GM23338 (cell line): Measurements from ENCODE around the gene ACAT2. TPM values are rescaled to one million over a fixed set of nuclear protein-coding genes. Genes with fewer than 3 reads are reported as not detected.
"Not testable (repeated sequence)": the region's sequence is repeated elsewhere in the genome, so short reads cannot be mapped to it uniquely, and the experiment has no call there.

ENCODE experiments used
- ATAC-seq: fragments of 200-7000 bp; cut with Tn5 transposase; 3 replicates; pipeline ENCODE4 v1.9.1; 2020
- DNase-seq: peaks from one replicate; pipeline ENCODE4 v3.0.0-alpha.2; 2015; ENCODE audit warnings: low spot score
- H2AFZ ChIP-seq: fragments of 200-600 bp; sonication (generic); 2 replicates; pipeline ENCODE4 v1.8.0; 2016; ENCODE audit warnings: antibody characterized with exemption, mild to moderate bottlenecking, moderate library complexity
- H3F3A ChIP-seq: fragments of 200-600 bp; sonication (generic); replicated peaks from 2 replicates; pipeline ENCODE4 v1.8.0; 2017; ENCODE audit warnings: antibody characterized with exemption, mixed run types, low read depth
- H3K27ac ChIP-seq: fragments of 200-600 bp; sonication (generic); 2 replicates; pipeline ENCODE4 v1.6.1; 2016; ENCODE audit warnings: low read depth
- H3K27me3 ChIP-seq: fragments of 200-600 bp; sonication (generic); 2 replicates; pipeline ENCODE4 v1.8.0; 2016; ENCODE audit warnings: mild to moderate bottlenecking, mixed run types, moderate library complexity; ENCODE audit not compliant: insufficient read depth
- H3K36me3 ChIP-seq: fragments of 200-600 bp; sonication (generic); 2 replicates; pipeline ENCODE4 v1.8.0; 2016; ENCODE audit warnings: mild to moderate bottlenecking; ENCODE audit not compliant: insufficient read depth
- H3K4me1 ChIP-seq: fragments of 200-600 bp; sonication (generic); 2 replicates; pipeline ENCODE4 v1.8.0; 2016; ENCODE audit warnings: mild to moderate bottlenecking, moderate library complexity; ENCODE audit not compliant: insufficient read depth
- H3K4me2 ChIP-seq: fragments of 200-600 bp; sonication (generic); 2 replicates; pipeline ENCODE4 v1.7.1; 2017; ENCODE audit warnings: mixed run types
- H3K4me3 ChIP-seq: fragments of 200-600 bp; sonication (generic); 2 replicates; pipeline ENCODE4 v1.6.1; 2016; ENCODE audit warnings: mixed run types
- H3K79me2 ChIP-seq: fragments of 200-600 bp; sonication (generic); replicated peaks from 2 replicates; pipeline ENCODE4 v1.8.0; 2017; ENCODE audit warnings: mild to moderate bottlenecking; ENCODE audit not compliant: insufficient read depth
- H3K9me2 ChIP-seq: fragments of 200-600 bp; sonication (generic); 2 replicates; pipeline ENCODE4 v1.8.0; 2017; ENCODE audit not compliant: insufficient read depth
- H4K20me1 ChIP-seq: fragments of 200-600 bp; sonication (generic); replicated peaks from 2 replicates; pipeline ENCODE4 v1.8.0; 2017; ENCODE audit warnings: mild to moderate bottlenecking; ENCODE audit not compliant: insufficient read depth
- H3K27ac Mint-ChIP-seq: 2 replicates; pipeline ENCODE4 v1.8.0; 2020; ENCODE audit warnings: inconsistent platforms, mild to moderate bottlenecking, moderate library complexity, mixed read lengths
- H3K27me3 Mint-ChIP-seq: 3 replicates; pipeline ENCODE4 v1.8.0; 2022; ENCODE audit warnings: low read depth, mild to moderate bottlenecking, moderate library complexity, mixed read lengths, inconsistent platforms; ENCODE audit not compliant: insufficient read depth, poor library complexity
- H3K36me3 Mint-ChIP-seq: 3 replicates; pipeline ENCODE4 v1.8.0; 2021; ENCODE audit warnings: low read depth, mild to moderate bottlenecking, inconsistent platforms, moderate library complexity, mixed read lengths
- H3K4me1 Mint-ChIP-seq: 3 replicates; pipeline ENCODE4 v1.8.0; 2020; ENCODE audit warnings: mild to moderate bottlenecking, inconsistent platforms, mixed read lengths
- H3K4me3 Mint-ChIP-seq: 3 replicates; pipeline ENCODE4 v1.8.0; 2021; ENCODE audit warnings: moderate library complexity, mild to moderate bottlenecking, inconsistent platforms, mixed read lengths
- H3K9me3 Mint-ChIP-seq: 3 replicates; pipeline ENCODE4 v1.8.0; 2020; ENCODE audit warnings: moderate library complexity, mild to moderate bottlenecking, inconsistent platforms, mixed read lengths
- CREB1 ChIP-seq: fragments of 250-450 bp; sonication (Bioruptor Pico); IDR thresholded peaks from 2 replicates; pipeline ENCODE4 v1.5.0; 2020; ENCODE audit warnings: low read depth, mild to moderate bottlenecking, moderate library complexity
- CTCF ChIP-seq, 2 experiments: fragments of 200-600 bp in 1 of 2; sonication (generic) in 1 of 2; conservative IDR thresholded peaks; 2 replicates each; pipeline versions ENCODE4 v1.5.1 to v1.6.1; 2016 to 2017; ENCODE audit warnings: antibody characterized with exemption in 2 of 2, low read depth in 2 of 2, mild to moderate bottlenecking in 2 of 2, moderate library complexity in 1 of 2
- ETS1 ChIP-seq: IDR thresholded peaks from 2 replicates; pipeline ENCODE4 v1.6.1; 2016; ENCODE audit warnings: antibody characterized with exemption
- EZH2 ChIP-seq: fragments of 200-600 bp; sonication (generic); IDR thresholded peaks from one replicate; pipeline ENCODE4 v1.8.0; 2017; ENCODE audit warnings: antibody characterized with exemption, mild to moderate bottlenecking, low read depth; ENCODE audit not compliant: unreplicated experiment
- EZH2phosphoT487 ChIP-seq: fragments of 200-600 bp; sonication (generic); IDR thresholded peaks from one replicate; pipeline ENCODE4 v1.8.1; 2018; ENCODE audit warnings: antibody characterized with exemption; ENCODE audit not compliant: unreplicated experiment
- JUNB ChIP-seq: IDR thresholded peaks from one replicate; pipeline ENCODE4 v1.6.1; 2016; ENCODE audit warnings: antibody characterized with exemption; ENCODE audit not compliant: unreplicated experiment
- POLR2AphosphoS5 ChIP-seq: IDR thresholded peaks from 2 replicates; pipeline ENCODE4 v1.6.1; 2016; ENCODE audit warnings: antibody characterized with exemption, low read depth
- STAT1 ChIP-seq: IDR thresholded peaks from one replicate; pipeline ENCODE4 v1.6.1; 2016; ENCODE audit warnings: antibody characterized with exemption; ENCODE audit not compliant: unreplicated experiment
- ZNF114 ChIP-seq: fragments of 250-450 bp; sonication (Bioruptor Pico); IDR thresholded peaks from 2 replicates; pipeline ENCODE4 v1.5.0; 2020; ENCODE audit warnings: mild to moderate bottlenecking, moderate library complexity
- ZNF331 ChIP-seq: fragments of 250-450 bp; sonication (Bioruptor Pico); IDR thresholded peaks from 2 replicates; pipeline ENCODE4 v1.5.0; 2020; ENCODE audit warnings: low read depth, mild to moderate bottlenecking, moderate library complexity
- polyA plus RNA-seq: library from polyadenylated mRNA; unstranded; fragments of >200 nt; fragmentation: Nextera tagmentation; extraction: Ambion mirVana; gene quantifications from 2 replicates; pipeline ENCODE4 v1.2.1, GENCODE V29; 2016
- total RNA-seq: library from RNA; depleted of rRNA; stranded (reverse); fragments of >200 nt; shearing (Covaris generic); gene quantifications from 2 replicates; pipeline ENCODE4 v1.2.3, GENCODE V29; 2014

The ACAT2 gene
- total and polyA plus RNA-seq, 2 experiments from 2014 or later = 108 to 151 TPM

- peaks cover 88% of the 10 kb centered on the region for H4K20me1 ChIP-seq
- H3K4me2 ChIP-seq = not testable (repeated sequence)
Measured at GRCh38 chr6:159733395-159733794, 28.4 kb upstream of the ACAT2 start.

GRCh38 chr6:159736908-159737307, 24.9 kb upstream of the ACAT2 start:
- no peaks in the 10 kb centered on the region for H3K27me3 Mint-ChIP-seq
- TF ChIP-seq CREB1 (CRISPR knock-in tag) (no peak), ETS1 (no peak), STAT1 (no peak)
- Histone ChIP-seq H3K9me2 (no peaks in the 10 kb centered on the region), H3K79me2 (peaks cover 100% of the 10 kb centered on the region), H3K4me1 (no peaks in the 10 kb centered on the region), H4K20me1 (peaks cover 65% of the 10 kb centered on the region), H3K27ac (no peak overlapping the region), H3F3A (no peaks in the 10 kb centered on the region), H3K4me3 (no peak overlapping the region), H3K4me2 (no peak overlapping the region), H3K36me3 (peaks cover 38% of the 10 kb centered on the region; the same call in 1 of the 2 replicates), H3K27me3 (no peaks in the 10 kb centered on the region), H2AFZ (no peak overlapping the region)
- DNase-seq (no peak), ATAC-seq (no peak)
- no peaks in the 10 kb centered on the region for H3K9me3 Mint-ChIP-seq
- H3K27ac Mint-ChIP-seq = no peak overlapping the region
- H3K36me3 Mint-ChIP-seq = peaks cover 35% of the 10 kb centered on the region
- H3K4me3 Mint-ChIP-seq = no peak overlapping the region
- H3K4me1 Mint-ChIP-seq = peaks cover 4% of the 10 kb centered on the region; the same call in 2 of the 3 replicates

More at GRCh38 chr6:159733395-159733794, 28.4 kb upstream of the ACAT2 start:
- not testable (repeated sequence) for DNase-seq, H3K27me3 Mint-ChIP-seq, ATAC-seq, H3K27ac Mint-ChIP-seq, H3K27me3 ChIP-seq, H3K4me3 Mint-ChIP-seq, H3K36me3 ChIP-seq, H3F3A ChIP-seq, H3K4me1 ChIP-seq, H3K9me3 Mint-ChIP-seq, H3K4me3 ChIP-seq, H2AFZ ChIP-seq, H3K9me2 ChIP-seq, H3K27ac ChIP-seq
- Mint-ChIP-seq H3K4me1 (peaks cover 12% of the 10 kb centered on the region; the same call in 2 of the 3 replicates), H3K36me3 (peaks cover 19% of the 10 kb centered on the region; the same call in 2 of the 3 replicates)
- peaks cover 100% of the 10 kb centered on the region for H3K79me2 ChIP-seq

GRCh38 chr6:159739341-159739740, 22.5 kb upstream of the ACAT2 start:
- no peaks in the 10 kb centered on the region for H3K27me3 ChIP-seq
- no peak overlapping the region for H3K4me3 Mint-ChIP-seq
- no peaks in the 10 kb centered on the region for H3K27me3 Mint-ChIP-seq
- H3K9me2 ChIP-seq = no peaks in the 10 kb centered on the region
- H3K36me3 Mint-ChIP-seq = peaks cover 58% of the 10 kb centered on the region
- H3K27ac Mint-ChIP-seq = no peak overlapping the region
- H3K4me1 Mint-ChIP-seq = no peaks in the 10 kb centered on the region
- H4K20me1 ChIP-seq = peaks cover 49% of the 10 kb centered on the region
- no peak for DNase-seq
- H3K4me2 ChIP-seq = no peak overlapping the region
- H3K9me3 Mint-ChIP-seq = no peaks in the 10 kb centered on the region
- no peak for ATAC-seq
- H3K4me1 ChIP-seq = no peaks in the 10 kb centered on the region
- H3K27ac ChIP-seq = no peak overlapping the region
- peaks cover 62% of the 10 kb centered on the region for H3K36me3 ChIP-seq
- H3K79me2 ChIP-seq = peaks cover 100% of the 10 kb centered on the region
- no peak overlapping the region for H2AFZ ChIP-seq
- H3F3A ChIP-seq = no peaks in the 10 kb centered on the region
- H3K4me3 ChIP-seq = no peak overlapping the region
- TF ChIP-seq EZH2 (no peak), ETS1 (no peak), STAT1 (no peak), ZNF114 (CRISPR knock-in tag) (no peak), POLR2AphosphoS5 (no peak), JUNB (no peak), CTCF (conservative IDR thresholded peaks at IDR 0.05; ENCODE audit: low read depth in 2 of 2) (no peak), ZNF331 (no peak), EZH2phosphoT487 (no peak), CREB1 (CRISPR knock-in tag) (no peak)
